K562 (cell line): Measurements from ENCODE around the gene AFDN. TPM values are rescaled to one million over a fixed set of nuclear protein-coding genes. Genes with fewer than 3 reads are reported as not detected.

Source experiments
- ATAC-seq: fragments of 200-7000 bp; cut with Tn5 transposase; 3 replicates; pipeline ENCODE4 v1.9.1; 2020; ENCODE audit warnings: moderate library complexity
- BruUV-seq: library from RNA; stranded (reverse); fragments of 400-500 nt; replicated peaks from 2 replicates; lab custom pipeline; 2021; lab: Mats Ljungman, UMichigan
- CTCF ChIA-PET: fragments of 300-600 bp; formaldehyde crosslinking; extraction: SDS; loops from one replicate; lab custom pipeline; 2021; ENCODE audit warnings: low intra/inter-chr PET ratio; lab: Yijun Ruan, JAX
- POLR2A ChIA-PET: fragments of 300-600, 350-650 bp; sonication (Branson Sonifier 250); formaldehyde crosslinking; extraction: SDS; loops from one replicate; lab custom pipeline; 2021; ENCODE audit warnings: antibody characterized with exemption, inconsistent platforms; lab: Yijun Ruan, JAX
- DNase-seq, 4 experiments: peaks; one replicate each; pipeline versions ENCODE4 v3.0.0 to v3.0.0-alpha.2; 2011 to 2018; ENCODE audit warnings: low spot score in 3 of 4, mixed read lengths in 3 of 4; ENCODE audit errors: extremely low read depth in 1 of 4
- FAIRE-seq: peaks from 2 replicates; lab custom pipeline; 2011; peaks lifted over from hg19 to GRCh38; lab: Jason Lieb, UNC
- H2AFZ ChIP-seq: 2 replicates; pipeline ENCODE4 v1.6.0; 2011; ENCODE audit warnings: low read depth, low read length, control low read depth, inconsistent platforms
- H3K27ac ChIP-seq: fragments of 200-600 bp; 3 replicates; pipeline ENCODE4 v1.8.0; 2011; ENCODE audit warnings: low read depth, mild to moderate bottlenecking, control low read depth, inconsistent platforms, low read length, moderate library complexity, mixed read lengths; ENCODE audit errors: extremely low read depth
- H3K27me3 ChIP-seq, 2 experiments: fragments of 300-600 bp in 1 of 2; 2 replicates in 1 of 2; 3 replicates in 1 of 2; pipeline versions ENCODE4 v1.6.0 to v1.8.0; 2011; ENCODE audit warnings: inconsistent platforms in 2 of 2, low read length in 2 of 2, mild to moderate bottlenecking in 1 of 2, mixed read lengths in 1 of 2, moderate library complexity in 1 of 2; ENCODE audit not compliant: control insufficient read depth in 2 of 2, insufficient read depth in 2 of 2
- H3K36me3 ChIP-seq: fragments of 300-600 bp; 3 replicates; pipeline ENCODE4 v1.8.0; 2011; ENCODE audit warnings: mild to moderate bottlenecking, low read length, inconsistent platforms; ENCODE audit not compliant: control insufficient read depth, insufficient read depth
- H3K4me1 ChIP-seq, 2 experiments: fragments of 200-600 bp in 1 of 2; replicated peaks in 1 of 2; 2 replicates in 1 of 2; 3 replicates in 1 of 2; pipeline versions ENCODE4 v1.5.1 to v1.8.0; 2011; ENCODE audit warnings: inconsistent platforms in 2 of 2, low read length in 2 of 2, mild to moderate bottlenecking in 1 of 2, mixed read lengths in 1 of 2, moderate library complexity in 1 of 2; ENCODE audit not compliant: control insufficient read depth in 2 of 2, insufficient read depth in 2 of 2
- H3K4me2 ChIP-seq: 2 replicates; pipeline ENCODE4 v1.6.1; 2011; ENCODE audit warnings: low read length, control low read depth, inconsistent platforms, mixed read lengths; ENCODE audit not compliant: insufficient read depth
- H3K4me3 ChIP-seq: fragments of 200-600 bp; sonication (generic), shearing (Covaris generic); 2 replicates; pipeline ENCODE4 v1.5.1; 2016; ENCODE audit warnings: control low read depth, inconsistent platforms
- H3K79me2 ChIP-seq: fragments of 200-600 bp; 3 replicates; pipeline ENCODE4 v1.8.0; 2011; ENCODE audit warnings: low read length, inconsistent platforms; ENCODE audit not compliant: control insufficient read depth, insufficient read depth
- H3K9ac ChIP-seq, 2 experiments: 2 replicates each; pipeline versions ENCODE4 v1.6.0 to v1.6.1; 2011; ENCODE audit warnings: low read depth in 2 of 2, low read length in 2 of 2, control low read depth in 1 of 2, inconsistent platforms in 1 of 2, mild to moderate bottlenecking in 1 of 2, mixed read lengths in 1 of 2; ENCODE audit not compliant: insufficient read depth in 1 of 2
- H3K9me1 ChIP-seq: one replicate; pipeline ENCODE4 v1.6.0; 2011; ENCODE audit warnings: inconsistent platforms, mild to moderate bottlenecking, low read length, moderate library complexity; ENCODE audit not compliant: control insufficient read depth, insufficient read depth
- H3K9me3 ChIP-seq: replicated peaks from 2 replicates; pipeline ENCODE4 v1.5.1; 2011; ENCODE audit warnings: low read depth, low read length, inconsistent platforms; ENCODE audit not compliant: control insufficient read depth, insufficient read depth
- H4K20me1 ChIP-seq: replicated peaks from 2 replicates; pipeline ENCODE4 v1.6.1; 2011; ENCODE audit warnings: low read length, inconsistent platforms, mixed read lengths; ENCODE audit not compliant: control insufficient read depth, insufficient read depth
- CBX5 ChIP-seq: IDR thresholded peaks from 2 replicates; pipeline ENCODE4 v1.6.1; 2014; ENCODE audit warnings: low read depth, borderline replicate concordance
- HMG20B ChIP-seq: fragments of 250-450 bp; sonication (Bioruptor Pico); IDR thresholded peaks from 2 replicates; pipeline ENCODE4 v1.5.0; 2021; ENCODE audit warnings: mild to moderate bottlenecking
- MAZ ChIP-seq, 2 experiments: fragments of 450-650 bp in 1 of 2; sonication (generic) in 1 of 2; formaldehyde crosslinking; IDR thresholded peaks in 1 of 2; conservative IDR thresholded peaks in 1 of 2; 2 replicates each; pipeline versions ENCODE4 v1.4.0 to v1.5.0; 2020; ENCODE audit warnings: mild to moderate bottlenecking in 1 of 2, missing genetic modification reagents in 1 of 2
- NFIC ChIP-seq: fragments of 450-650 bp; IDR thresholded peaks from 2 replicates; pipeline ENCODE4 v1.6.1; 2017; ENCODE audit warnings: mild to moderate bottlenecking, inconsistent platforms
- RFX1 ChIP-seq: fragments of 450-650 bp; IDR thresholded peaks from 2 replicates; pipeline ENCODE4 v1.6.1; 2016; ENCODE audit warnings: mild to moderate bottlenecking, moderate library complexity
- ZNF24 ChIP-seq: fragments of 450-650 bp; IDR thresholded peaks from 2 replicates; pipeline ENCODE4 v1.6.1; 2016
- WGBS: fragments of 100-300 bp; shearing (Covaris generic); methylation state at CpG from one replicate; pipeline ENCODE4 v1.1.6; 2016; ENCODE audit warnings: low coverage, mixed read lengths; ENCODE audit not compliant: insufficient coverage; ENCODE audit errors: missing lambda C conversion rate; 5-methylcytosine and 5-hydroxymethylcytosine counted together
- in situ Hi-C: fragments of 300-500 bp; cut with MboI; formaldehyde crosslinking; loops from 4 replicates; pipeline ENCODE4 v1.15.0; 2018; ENCODE audit warnings: inconsistent platforms, mixed read lengths
- intact Hi-C: fragments of 100-400 bp; cut with micrococcal nuclease; formaldehyde crosslinking; loops from 2 replicates; pipeline ENCODE4 v1.14.2; 2022
- polyA plus RNA-seq, 8 experiments: library from polyadenylated mRNA; depleted of rRNA in 4 of 8; stranded (reverse) in 5 of 8; unstranded in 3 of 8; fragments of >200 nt; fragmentation: Nextera tagmentation in 2 of 8; fragmentation: Illumina TruSeq in 1 of 8; extraction: Ambion mirVana in 2 of 8; extraction: Trizol in 1 of 8; gene quantifications; 2 replicates each; pipeline versions ENCODE4 v1.2.1 to v1.2.3, GENCODE V29; 2011 to 2014; ENCODE audit warnings: inconsistent platforms in 1 of 8, missing spikeins in 1 of 8
- total RNA-seq, 7 experiments: library from RNA; depleted of rRNA in 6 of 7; stranded (reverse); fragments of >200 nt in 6 of 7; fragmentation: Illumina TruSeq in 2 of 7; extraction: Trizol in 2 of 7; gene quantifications; 2 replicates each; pipeline versions ENCODE4 v1.2.1 to v1.2.3, GENCODE V29; 2011 to 2021; ENCODE audit warnings: low replicate concordance in 1 of 7

Gene AFDN
- total and polyA plus RNA-seq, 9 of the 15 experiments (the other 6 are each of a cell fraction or from before 2014, with no cell fraction given), result 7.2 to 129 (median 105) TPM

DNA sequence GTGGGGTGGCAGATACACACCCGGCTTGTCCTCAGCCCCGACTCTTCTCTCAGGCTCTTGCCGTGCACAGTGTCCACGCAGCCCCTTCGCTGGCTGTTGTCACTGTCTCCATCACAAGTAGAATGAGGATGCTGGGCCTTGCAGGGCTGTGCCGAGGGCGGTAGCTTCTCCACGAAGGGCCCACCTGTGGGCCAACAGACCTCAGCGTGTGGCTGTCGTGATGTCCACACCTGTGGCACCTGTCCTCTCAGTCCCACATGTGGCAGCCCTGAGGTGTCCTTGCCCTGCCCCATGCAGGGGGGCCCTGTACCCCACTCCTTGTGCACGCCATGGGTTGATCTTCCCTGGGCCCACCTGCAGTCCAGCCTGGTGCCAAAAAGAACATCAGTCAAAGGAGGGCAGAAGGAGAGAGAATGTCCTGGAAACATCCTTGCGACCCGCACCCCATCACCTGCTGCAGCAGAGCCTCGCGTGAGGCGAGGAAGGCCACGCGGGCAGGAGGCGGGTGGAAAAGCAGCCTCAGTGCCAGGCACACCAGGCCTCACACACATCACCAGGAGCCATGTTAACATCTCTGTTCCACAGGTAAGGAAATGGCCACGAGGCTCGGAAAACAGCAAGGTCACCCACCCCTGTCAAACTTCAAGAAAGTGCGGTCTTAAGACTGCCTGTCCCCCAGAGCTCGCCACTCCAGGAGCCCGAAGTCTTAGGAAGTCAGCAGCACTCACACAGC is 22.3 kb upstream of the AFDN start (continued):
- TF ChIP-seq RFX1 (no peak), CBX5 (no peak), HMG20B (CRISPR knock-in tag) (no peak), ZNF24 (no peak)

DNA sequence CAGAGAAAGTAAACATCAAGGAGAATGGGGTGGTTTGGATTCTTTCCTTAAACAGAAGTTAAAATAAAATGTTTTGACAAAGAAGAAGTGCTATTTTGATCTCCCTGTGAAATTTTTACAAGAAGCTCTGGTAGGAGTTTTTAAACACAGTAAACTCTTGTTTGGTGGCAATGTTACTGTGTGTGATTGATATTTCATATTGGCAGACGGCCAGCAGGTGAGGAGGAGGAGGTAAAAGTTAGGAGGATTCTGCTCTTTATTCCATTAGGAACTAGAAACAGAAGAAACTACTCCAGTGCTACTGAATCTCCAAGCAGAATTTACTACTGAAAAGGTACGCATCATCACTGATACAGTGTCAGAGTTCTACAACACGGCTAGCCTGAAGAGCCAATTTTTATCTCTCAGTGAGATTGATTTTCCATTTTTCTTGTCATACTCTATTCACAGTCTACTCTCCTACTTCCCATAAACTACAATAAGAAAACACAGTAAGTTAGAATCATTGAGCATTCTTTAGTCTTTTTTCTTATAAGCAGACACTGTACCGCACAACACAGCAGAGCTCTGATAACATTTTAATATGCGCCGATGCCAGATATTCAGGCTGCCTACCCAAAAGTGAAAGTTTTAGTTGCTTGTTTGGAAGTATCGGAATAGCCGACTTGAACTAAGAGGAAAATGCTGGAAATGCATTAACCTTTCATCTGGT is 21.2 kb upstream of the AFDN start:
- ATAC-seq (no peak), FAIRE-seq (peak; percentile 11), DNase-seq (no peak)
- H3K4me1 ChIP-seq, result peaks cover 4 to 6% of the 10 kb centered on the region in 2 experiments; a peak in 3 of 5 replicates
- no peak overlapping the region for H3K4me3 ChIP-seq
- no peak overlapping the region for H3K27ac ChIP-seq
- in situ Hi-C loops, result no loop called here
- POLR2A ChIA-PET, result interaction anchor here (0.6 to 1.6 kb wide), 5 partner anchors 8 to 499 kb away, joined by 3 to 5 read pairs (median 4); no protein-coding TSS in a partner anchor
- H3K27me3 ChIP-seq, result peaks cover 19 to 35% of the 10 kb centered on the region in 2 experiments
- no peaks in the 10 kb centered on the region for H3K36me3 ChIP-seq
- H3K9me3 ChIP-seq, result no peaks in the 10 kb centered on the region
- CTCF ChIA-PET, result no interaction called here
- H4K20me1 ChIP-seq, result no peaks in the 10 kb centered on the region
- no peak overlapping the region for H2AFZ ChIP-seq
- intact Hi-C loops, result no loop called here
- H3K4me2 ChIP-seq, result no peak overlapping the region
- H3K9ac ChIP-seq, result no peak overlapping the region
- BruUV-seq, result no TSS peak
- no peaks in the 10 kb centered on the region for H3K9me1 ChIP-seq
- TF ChIP-seq MAZ (CRISPR knock-in tag; conservative IDR thresholded peaks at IDR 0.05 in 1 of 2, IDR thresholded peaks at IDR 0.05 in 1 of 2) (no peak), NFIC (peak; percentile 80)
- 50% methylated on average over 8 of the region's 8 CpGs for WGBS
- no peaks in the 10 kb centered on the region for H3K79me2 ChIP-seq
